Gastrocnemius medialis (tissue), 4 donors: ENCODE data around the gene CHMP5.

Experiments used
- CTCF ChIP-seq, 5 experiments: fragments of 450-650 bp in 3 of 5; fragments of 200-600 bp in 2 of 5; sonication (generic) in 2 of 5; IDR thresholded peaks in 4 of 5; conservative IDR thresholded peaks in 1 of 5; 1 replicate in 4 of 5; 2 replicates in 1 of 5; pipeline ENCODE4 v1.5.1; 2016 to 2019; ENCODE audit warnings: antibody characterized with exemption in 5 of 5, mild to moderate bottlenecking in 3 of 5, moderate library complexity in 3 of 5
- POLR2A ChIP-seq, 2 donors: fragments of 450-650 bp; IDR thresholded peaks; one replicate each; pipeline ENCODE4 v1.6.1; 2017; ENCODE audit warnings: antibody characterized with exemption in 2 of 2, mild to moderate bottlenecking in 2 of 2, moderate library complexity in 2 of 2

DNA sequence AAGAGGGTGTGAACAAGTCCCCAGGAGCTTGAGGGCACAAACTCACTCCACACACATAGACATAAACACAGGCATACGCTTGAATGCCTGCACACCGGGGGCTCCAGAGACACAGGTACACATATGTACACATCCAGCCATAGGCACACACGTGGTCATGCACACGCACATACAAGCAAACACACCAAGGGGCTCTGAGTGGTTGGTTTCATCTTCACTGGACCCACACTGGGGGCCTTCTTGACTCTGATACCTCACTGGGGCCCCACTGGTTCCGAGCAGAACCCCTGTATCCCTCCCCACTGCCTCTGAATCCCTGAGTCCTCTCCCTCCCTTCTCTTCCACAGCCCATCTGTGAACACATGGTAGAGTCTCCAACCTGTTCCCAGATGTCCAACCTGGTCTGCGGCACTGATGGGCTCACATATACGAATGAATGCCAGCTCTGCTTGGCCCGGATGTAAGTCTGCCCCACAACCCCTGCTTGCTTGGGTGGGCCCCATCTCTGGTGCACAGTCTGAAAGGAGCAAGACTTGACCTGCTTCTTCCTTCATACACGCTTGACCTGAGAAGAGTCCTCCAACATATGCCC, 18.5 kb upstream of the CHMP5 start:
- TF ChIP-seq CTCF (IDR thresholded peaks at IDR 0.05 in 4 of 5, conservative IDR thresholded peaks at IDR 0.05 in 1 of 5) (no peak), POLR2A (IDR thresholded peaks at IDR 0.05) (no peak)
